Hypothalamus (tissue), 51 donors: ENCODE results near the gene SNX3.

ENCODE experiments used
- DNase-seq, 51 donors: peaks; one replicate each; lab custom pipeline; 2025; lab: John Stamatoyannopoulos, UW

Gene SNX3

GRCh38 chr6:108209738-108210137 lies 51.1 kb downstream of the SNX3 start:
- DNase-seq: no peak

GRCh38 chr6:108207013-108207412 lies 53.8 kb downstream of the SNX3 start:
- no peak for DNase-seq

GRCh38 chr6:108203189-108204112 lies 57.4 kb downstream of the SNX3 start:
- no peak for DNase-seq

- DNase-seq: no peak
Observed at GRCh38 chr6:108200631-108201030, 60.2 kb downstream of the SNX3 start.

- DNase-seq: no peak
Observed at GRCh38 chr6:108200186-108200585, 60.7 kb downstream of the SNX3 start.

GRCh38 chr6:108198761-108199498 lies 61.9 kb downstream of the SNX3 start:
- no peak for DNase-seq

GRCh38 chr6:108195209-108195608 lies 65.6 kb downstream of the SNX3 start:
- no peak for DNase-seq

GRCh38 chr6:108194503-108194902 lies 66.3 kb downstream of the SNX3 start:
- no peak for DNase-seq

GRCh38 chr6:108193835-108194234 lies 67.0 kb downstream of the SNX3 start:
- DNase-seq: no peak

- no peak for DNase-seq
Observed at GRCh38 chr6:108193131-108193530, 67.7 kb downstream of the SNX3 start.

GRCh38 chr6:108187519-108187918 lies 73.3 kb downstream of the SNX3 start:
- DNase-seq: no peak

GRCh38 chr6:108186226-108186625 lies 74.6 kb downstream of the SNX3 start:
- DNase-seq: no peak

GRCh38 chr6:108180776-108181175 lies 80.1 kb downstream of the SNX3 start:
- DNase-seq: no peak

- no peak for DNase-seq
Observed at GRCh38 chr6:108180266-108180665, 80.6 kb downstream of the SNX3 start.

- DNase-seq: no peak
Observed at GRCh38 chr6:108179741-108180140, 81.1 kb downstream of the SNX3 start.

GRCh38 chr6:108176281-108177089 lies 84.4 kb downstream of the SNX3 start:
- no peak for DNase-seq

GRCh38 chr6:108175592-108176279 lies 85.1 kb downstream of the SNX3 start:
- no peak for DNase-seq

GRCh38 chr6:108175176-108175591 lies 85.7 kb downstream of the SNX3 start:
- no peak for DNase-seq

- no peak for DNase-seq
Observed at GRCh38 chr6:108174371-108175175, 86.3 kb downstream of the SNX3 start.
